ENCODE measurements around the gene DBNDD1.
A peak's percentile ranks its signal among the peaks of the same experiment; 100 is the strongest.

DBNDD1 gene

DNA sequence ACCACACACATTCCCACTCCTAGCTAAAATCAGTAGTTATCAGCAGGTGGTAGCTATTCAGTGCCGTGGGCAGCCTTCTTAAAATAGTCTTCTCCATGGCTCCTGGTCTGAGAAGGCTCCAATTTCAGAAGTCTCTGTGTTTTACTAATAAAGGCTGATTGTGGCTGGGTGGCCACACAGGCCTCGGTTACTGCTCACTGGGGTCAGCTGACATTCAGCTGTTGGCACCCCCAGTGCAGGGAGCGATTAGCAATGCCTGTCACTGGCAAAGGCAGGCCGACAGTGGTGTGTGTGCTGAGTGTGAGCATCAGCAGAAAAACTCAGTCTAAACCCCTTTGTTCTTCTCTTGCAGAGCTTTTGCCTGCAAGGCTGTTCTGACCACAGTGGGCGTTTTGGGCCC is 16.6 kb upstream of the DBNDD1 start:
- DNase-seq (ENCODE audit: low read depth in 2 of 2): no peak

DNA sequence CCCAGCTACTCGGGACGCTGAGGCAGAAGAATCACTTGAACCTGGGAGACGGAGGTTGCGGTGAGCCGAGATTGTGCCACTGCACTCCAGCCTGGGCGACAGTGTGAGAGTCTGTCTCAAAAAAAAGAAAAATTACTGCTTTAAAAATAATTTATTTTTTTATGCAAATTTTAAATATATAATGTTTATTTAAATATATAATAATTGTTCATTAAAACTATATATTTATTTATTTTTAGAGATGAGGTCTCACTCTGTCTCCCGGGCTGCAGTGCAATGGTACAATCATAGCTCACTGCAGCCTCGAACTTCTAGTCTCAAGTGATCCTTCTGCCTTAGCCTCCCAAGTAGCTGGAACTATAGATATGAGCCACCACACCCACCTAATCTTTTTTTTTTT is 15.2 kb upstream of the DBNDD1 start:
- DNase-seq (ENCODE audit: low read depth in 2 of 2): no peak

DNA sequence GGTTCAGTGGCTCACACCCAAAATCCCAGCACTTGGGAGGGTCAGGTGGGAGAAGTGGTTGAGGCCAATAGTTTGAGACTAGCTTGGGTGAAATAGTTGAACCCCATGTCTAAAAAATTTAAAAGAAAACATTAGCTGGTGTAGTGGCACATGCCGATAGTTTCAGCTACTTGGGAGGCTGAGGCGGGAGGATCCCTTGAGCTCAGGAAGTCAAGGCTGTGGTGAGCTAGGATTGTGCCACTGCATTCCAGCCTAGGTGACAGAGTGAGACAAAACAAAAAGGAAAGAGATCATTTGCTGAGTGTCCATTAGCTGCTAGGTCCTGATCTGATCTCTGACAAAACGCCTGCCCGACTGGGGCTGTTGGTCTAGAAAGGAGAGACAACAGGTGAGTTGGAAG is 14.1 kb upstream of the DBNDD1 start:
- DNase-seq (ENCODE audit: low read depth in 2 of 2): no peak

DNA sequence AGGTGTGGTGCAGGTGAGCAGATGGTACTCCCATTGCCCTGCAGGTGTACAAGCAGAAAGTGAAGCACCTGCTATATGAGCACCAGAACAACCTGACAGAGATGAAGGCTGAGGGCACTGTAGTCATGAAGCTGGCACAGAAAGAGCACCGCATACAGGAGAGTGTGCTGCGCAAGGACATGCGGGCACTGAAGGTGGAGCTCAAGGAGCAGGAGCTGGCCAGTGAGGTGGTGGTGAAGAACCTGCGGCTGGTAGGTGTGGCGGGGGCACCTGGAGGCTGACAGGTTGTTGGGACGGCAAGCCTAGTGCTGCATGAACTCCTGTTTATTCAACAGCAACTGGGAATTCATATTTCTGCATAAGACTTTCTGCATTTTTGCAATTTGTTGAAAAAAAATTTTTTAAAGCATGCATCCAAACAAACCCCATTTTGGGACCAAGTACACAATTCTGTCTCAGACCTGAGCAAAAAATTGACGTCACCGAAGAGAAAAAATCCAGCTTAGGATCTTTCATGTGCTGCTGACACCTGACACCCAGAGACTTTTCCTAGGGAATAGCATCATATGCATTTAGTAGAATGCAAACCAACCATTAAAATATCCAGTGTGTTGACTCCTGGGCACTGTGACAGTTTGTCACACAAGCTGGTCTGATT is 13.5 kb upstream of the DBNDD1 start:
- no peak for DNase-seq (ENCODE audit: low read depth in 2 of 2)

DNA sequence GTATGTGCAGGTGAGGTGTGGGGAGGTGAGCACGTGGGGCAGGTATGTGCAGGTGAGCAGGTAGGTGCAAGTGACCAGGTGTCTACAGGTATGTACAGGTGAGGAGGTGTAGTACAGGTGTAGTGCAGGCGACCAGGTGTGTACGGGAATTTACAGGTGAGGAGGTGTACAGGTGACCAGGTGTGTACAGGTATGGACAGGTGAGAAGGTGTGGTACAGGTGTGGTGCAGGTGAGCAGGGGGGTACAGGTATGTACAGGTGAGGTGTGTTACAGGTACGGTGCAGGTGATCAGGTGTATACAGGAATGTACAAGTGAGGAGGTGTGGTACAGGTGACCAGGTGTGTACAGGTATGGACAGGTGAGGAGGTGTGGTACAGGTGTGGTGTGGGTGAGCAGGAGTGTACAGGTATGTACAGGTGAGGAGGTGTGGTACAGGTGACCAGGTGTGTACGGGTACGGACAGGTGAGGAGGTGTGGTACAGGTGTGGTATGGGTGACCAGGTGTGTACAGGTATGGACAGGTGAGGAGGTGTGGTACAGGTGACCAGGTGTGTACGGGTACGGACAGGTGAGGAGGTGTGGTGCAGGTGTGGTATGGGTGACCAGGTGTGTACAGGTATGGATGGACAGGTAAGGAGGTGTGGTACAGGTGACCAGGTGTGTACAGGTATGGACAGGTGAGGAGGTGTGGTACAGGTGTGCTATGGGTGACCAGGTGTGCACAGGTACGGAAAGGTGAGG is 12.8 kb upstream of the DBNDD1 start:
- DNase-seq (ENCODE audit: low read depth in 2 of 2): no peak

- no peak for DNase-seq (ENCODE audit: low read depth in 2 of 2)
These were observed 12.1 kb upstream of the DBNDD1 start for GRCh38 chr16:90031186-90031930.

- no peak for DNase-seq (ENCODE audit: low read depth in 2 of 2)
These were observed 9.7 kb upstream of the DBNDD1 start for GRCh38 chr16:90028985-90029384.

DNA sequence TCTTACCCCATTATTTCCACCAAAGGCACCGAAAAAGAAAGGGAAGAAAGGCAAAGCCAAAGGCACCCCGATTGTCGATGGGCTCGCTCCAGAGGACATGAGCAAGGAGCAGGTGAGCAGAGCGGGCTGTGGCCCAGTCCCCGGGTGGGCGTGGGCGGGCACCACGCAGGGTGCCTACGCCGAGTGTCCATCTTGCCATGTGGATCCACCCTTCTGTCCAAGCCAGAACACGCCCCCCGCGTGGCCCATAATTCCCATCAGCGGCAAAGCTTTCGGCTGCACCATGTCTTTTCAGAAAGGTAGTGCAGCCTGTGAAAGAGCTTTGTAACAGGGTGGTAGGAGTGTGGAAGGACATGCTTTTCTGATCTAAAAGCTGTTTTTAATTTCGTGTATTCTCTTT is 8.4 kb upstream of the DBNDD1 start:
- DNase-seq (ENCODE audit: low read depth in 2 of 2): no peak

DNA sequence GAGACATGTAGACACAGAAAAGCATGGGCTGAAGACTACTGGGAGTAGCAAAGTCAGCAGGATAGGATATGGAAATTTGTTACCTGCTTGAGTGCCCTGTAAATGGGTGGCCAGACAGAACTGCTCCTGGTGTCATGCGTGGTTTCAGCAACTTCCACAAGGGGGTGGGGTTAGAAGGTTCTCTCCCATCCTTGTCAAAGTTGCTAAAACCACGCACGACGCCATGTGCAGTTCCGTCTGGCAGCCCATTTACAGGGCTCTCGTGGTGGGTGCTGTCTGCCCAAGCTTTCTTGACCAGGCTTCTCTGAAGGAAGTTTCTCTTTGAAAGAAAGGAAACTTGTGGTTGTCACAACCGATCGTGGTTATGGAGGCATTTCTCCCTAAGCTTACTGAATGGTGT is 6.9 kb upstream of the DBNDD1 start:
- DNase-seq (ENCODE audit: low read depth in 2 of 2): no peak

DNA sequence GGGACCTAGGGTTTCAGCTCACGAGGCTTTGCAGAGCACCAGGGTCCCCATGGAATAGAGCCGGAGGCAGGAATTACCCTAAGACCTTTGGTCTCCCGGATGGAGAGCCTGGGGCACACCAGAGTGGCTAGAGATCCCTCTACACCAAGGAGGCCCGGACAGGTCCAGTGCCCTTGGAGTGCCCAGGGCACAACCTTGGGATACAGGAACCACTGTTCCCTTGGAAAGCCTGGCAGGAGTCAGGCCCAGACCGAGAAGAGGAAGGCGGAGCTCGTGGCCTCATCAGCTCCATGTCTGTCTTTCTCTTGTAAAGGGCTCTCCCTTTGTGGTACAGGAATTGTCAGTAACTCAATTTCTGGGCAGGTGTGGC is 3.8 kb upstream of the DBNDD1 start:
- no peak for DNase-seq (ENCODE audit: low read depth in 2 of 2)

- peak; percentile 66 to 78 for DNase-seq (ENCODE audit: low read depth in 2 of 2)
These were observed 3.2 kb upstream of the DBNDD1 start for GRCh38 chr16:90022209-90023077.

DNA sequence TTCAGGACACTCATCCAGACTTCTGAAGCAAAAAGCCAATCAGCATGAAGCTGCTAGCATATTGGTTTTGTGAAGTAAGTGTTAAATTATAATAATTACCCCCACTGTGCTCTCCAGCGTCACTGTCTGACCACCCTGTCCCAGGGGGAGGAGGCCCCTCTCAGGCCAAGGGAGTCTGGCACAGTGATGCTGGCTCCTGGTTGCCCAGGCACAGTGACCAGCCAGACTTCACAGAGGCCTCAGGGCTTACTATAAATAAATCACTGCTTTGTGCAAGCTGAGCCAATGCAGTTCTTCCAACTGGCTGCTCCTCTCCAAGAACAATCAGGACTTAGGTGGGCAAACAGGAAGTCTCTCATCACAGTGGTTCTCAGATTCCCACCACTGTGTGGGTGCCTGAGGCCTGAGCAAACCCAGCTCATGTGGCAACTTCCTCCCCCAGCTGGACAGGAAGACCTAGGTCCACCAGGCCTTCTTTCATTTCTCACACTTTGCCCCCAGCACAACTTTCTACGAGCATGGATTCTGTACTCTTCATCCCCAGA is 1.7 kb upstream of the DBNDD1 start:
- DNase-seq (ENCODE audit: low read depth in 2 of 2): no peak

DNA sequence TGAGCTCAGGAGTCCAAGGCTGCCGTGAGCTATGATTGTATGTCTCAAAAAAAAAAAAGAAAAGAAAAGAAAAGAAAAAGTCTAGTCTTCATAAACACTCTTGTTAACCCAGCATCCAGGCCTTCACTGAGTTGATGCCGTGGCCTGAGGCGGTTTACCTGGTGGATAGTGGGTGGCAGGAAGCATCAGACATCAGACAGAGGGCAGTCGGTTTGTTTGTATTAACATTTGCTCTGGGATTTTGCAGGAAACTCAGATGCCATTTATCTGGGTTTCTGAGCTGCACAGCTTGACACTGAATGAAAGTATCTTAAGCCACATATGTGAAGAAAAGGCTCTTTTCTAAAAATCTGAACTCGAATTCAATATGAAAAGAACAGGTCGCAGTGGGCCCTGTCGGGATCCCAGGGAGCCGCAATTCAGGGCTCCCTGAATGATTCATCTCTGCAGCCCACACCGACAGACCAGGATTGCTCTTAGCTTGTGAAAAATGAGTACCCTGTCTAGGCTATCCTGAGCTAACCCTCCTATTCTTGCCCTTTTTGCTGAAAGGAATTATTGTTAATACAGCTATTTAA is 1.1 kb upstream of the DBNDD1 start:
- DNase-seq (ENCODE audit: low read depth in 2 of 2): no peak

DNA sequence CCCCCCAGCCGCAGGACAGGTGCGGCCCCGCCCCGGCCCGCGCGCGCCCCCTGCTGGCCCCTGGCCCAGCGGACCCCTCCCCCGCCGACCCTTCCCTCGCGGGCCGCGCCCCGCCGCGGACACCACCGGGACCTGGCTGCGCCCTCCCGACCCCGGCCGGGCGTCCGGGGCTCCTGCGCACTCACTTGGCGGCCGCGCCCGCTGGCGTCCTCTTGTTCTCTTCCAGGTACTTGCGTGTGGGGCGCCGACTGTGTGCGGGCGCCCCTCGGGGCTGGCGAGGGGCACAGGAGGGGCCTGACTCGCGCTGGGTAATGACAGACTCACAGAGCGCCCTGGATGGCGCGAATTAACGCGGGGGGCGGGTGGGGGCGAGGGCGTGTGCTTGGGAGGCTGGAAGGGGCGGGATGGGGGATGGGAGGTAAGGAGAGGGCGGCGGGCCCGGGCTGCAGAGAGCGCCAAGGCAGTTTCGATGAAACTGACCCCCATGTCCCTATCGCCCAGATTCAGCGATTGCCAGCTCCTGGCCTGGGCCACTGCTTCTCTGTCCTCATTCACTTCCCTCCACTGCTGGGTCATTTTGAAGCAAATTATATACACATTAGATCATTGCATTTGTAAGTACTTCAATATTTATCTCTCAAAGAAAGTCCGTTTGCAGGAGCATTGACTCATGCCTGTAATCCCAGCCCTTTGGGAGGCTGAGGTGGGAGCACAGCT is 445 bp upstream of the DBNDD1 start:
- DNase-seq (ENCODE audit: low read depth in 2 of 2): no peak

DNA sequence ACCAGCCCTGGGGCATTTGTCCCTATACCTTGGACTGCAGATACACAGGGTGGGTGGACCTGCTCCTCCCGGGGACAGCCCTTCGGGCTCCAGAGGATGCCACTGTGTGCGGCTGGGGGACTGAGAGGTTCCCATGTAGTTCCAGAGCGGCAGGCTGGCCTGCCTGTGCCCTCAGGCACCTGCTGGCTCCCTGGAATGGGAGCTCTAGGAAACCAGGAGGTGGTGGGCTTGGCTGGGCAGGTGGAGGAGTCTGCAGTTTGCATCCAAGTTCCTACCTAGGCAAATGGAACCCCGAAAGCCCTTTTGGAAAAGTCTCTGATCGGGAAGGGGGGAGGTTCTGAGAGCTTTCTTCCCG is 982 bp downstream of the DBNDD1 start:
- DNase-seq (ENCODE audit: low read depth in 2 of 2): no peak

GRCh38 chr16:90016339-90016950 is 2.8 kb downstream of the DBNDD1 start:
- DNase-seq (ENCODE audit: low read depth in 2 of 2): no peak

GRCh38 chr16:90015586-90016338 is 3.5 kb downstream of the DBNDD1 start:
- no peak for DNase-seq (ENCODE audit: low read depth in 2 of 2)

- no peak for DNase-seq (ENCODE audit: low read depth in 2 of 2)
These were observed 6.1 kb downstream of the DBNDD1 start for GRCh38 chr16:90012991-90013745.
